CD14-positive monocyte (primary cell): Measurements from ENCODE around the gene IL15. TPM values are rescaled to one million over a fixed set of nuclear protein-coding genes. Genes with fewer than 3 reads are reported as not detected.
"Not testable (repeated sequence)": the region's sequence is repeated elsewhere in the genome, so short reads cannot be mapped to it uniquely, and the experiment has no call there.

ENCODE experiments used
- DNase-seq, 3 donors: peaks; one replicate each; pipeline ENCODE4 v3.0.0-alpha.2; 2011 to 2022
- H2AFZ ChIP-seq: 2 replicates; pipeline ENCODE4 v1.6.0; 2012; ENCODE audit warnings: mild to moderate bottlenecking, low read depth, low read length, inconsistent platforms; ENCODE audit not compliant: insufficient read depth, poor library complexity, severe bottlenecking
- H3K27ac ChIP-seq, 2 donors: 1 replicate in 1 of 2; 2 replicates in 1 of 2; pipeline ENCODE4 v1.5.1; 2012 to 2013; ENCODE audit warnings: low read length in 2 of 2, control low read depth in 1 of 2, inconsistent platforms in 1 of 2, low read depth in 1 of 2, mild to moderate bottlenecking in 1 of 2
- H3K27me3 ChIP-seq, 2 donors: one replicate each; pipeline versions ENCODE4 v1.6.0 to v1.6.1; 2011 to 2013; ENCODE audit warnings: low read length in 2 of 2; ENCODE audit not compliant: control insufficient read depth in 2 of 2, insufficient read depth in 2 of 2
- H3K36me3 ChIP-seq, 2 donors: replicated peaks in 1 of 2; 1 replicate in 1 of 2; 2 replicates in 1 of 2; pipeline versions ENCODE4 v1.5.1 to v1.6.1; 2012 to 2013; ENCODE audit warnings: low read length in 2 of 2, control low read depth in 1 of 2, inconsistent platforms in 1 of 2, mild to moderate bottlenecking in 1 of 2; ENCODE audit not compliant: insufficient read depth in 2 of 2, control insufficient read depth in 1 of 2
- H3K4me1 ChIP-seq, 2 donors: 1 replicate in 1 of 2; 2 replicates in 1 of 2; pipeline versions ENCODE4 v1.5.1 to v1.6.1; 2012 to 2013; ENCODE audit warnings: low read length in 2 of 2, control low read depth in 1 of 2, inconsistent platforms in 1 of 2, mild to moderate bottlenecking in 1 of 2, moderate library complexity in 1 of 2; ENCODE audit not compliant: insufficient read depth in 2 of 2, control insufficient read depth in 1 of 2
- H3K4me2 ChIP-seq: replicated peaks from 2 replicates; pipeline ENCODE3; 2012; ENCODE audit warnings: low read length, moderate library complexity, mild to moderate bottlenecking; ENCODE audit not compliant: poor library complexity, severe bottlenecking; ENCODE audit errors: extremely low read depth
- H3K4me3 ChIP-seq, 3 experiments: fragments of 200-600 bp in 1 of 3; sonication (generic) in 1 of 3; replicated peaks in 1 of 3; 1 replicate in 2 of 3; 2 replicates in 1 of 3; pipeline ENCODE4 v1.5.1; 2011 to 2013; ENCODE audit warnings: low read length in 3 of 3, mild to moderate bottlenecking in 3 of 3, control low read depth in 2 of 3, low read depth in 2 of 3, inconsistent platforms in 1 of 3, moderate library complexity in 1 of 3
- H3K79me2 ChIP-seq: 2 replicates; pipeline ENCODE4 v1.6.0; 2012; ENCODE audit warnings: mild to moderate bottlenecking, control low read depth, inconsistent platforms, low read length, moderate library complexity; ENCODE audit not compliant: insufficient read depth
- H3K9ac ChIP-seq: 2 replicates; pipeline ENCODE4 v1.6.0; 2017; ENCODE audit warnings: low read length, mild to moderate bottlenecking; ENCODE audit not compliant: insufficient read depth, poor library complexity, severe bottlenecking
- H3K9me3 ChIP-seq, 2 donors: replicated peaks in 1 of 2; 1 replicate in 1 of 2; 2 replicates in 1 of 2; pipeline versions ENCODE4 v1.5.1 to v1.6.1; 2012 to 2013; ENCODE audit warnings: low read length in 2 of 2, control low read depth in 1 of 2; ENCODE audit not compliant: control insufficient read depth in 1 of 2, insufficient read depth in 1 of 2
- H4K20me1 ChIP-seq: 2 replicates; pipeline ENCODE4 v1.6.0; 2012; ENCODE audit warnings: mild to moderate bottlenecking, low read length, control low read depth, moderate library complexity; ENCODE audit not compliant: insufficient read depth
- H3K27ac Mint-ChIP-seq, 7 donors: one replicate each; pipeline ENCODE4 v1.8.0; 2020; ENCODE audit warnings: mild to moderate bottlenecking in 7 of 7, mixed read lengths in 7 of 7, moderate library complexity in 6 of 7, inconsistent platforms in 2 of 7
- H3K27me3 Mint-ChIP-seq, 3 donors: one replicate each; pipeline ENCODE4 v1.8.0; 2021 to 2022; ENCODE audit warnings: low read depth in 3 of 3, mild to moderate bottlenecking in 3 of 3, mixed read lengths in 3 of 3, moderate library complexity in 3 of 3, inconsistent platforms in 1 of 3
- H3K36me3 Mint-ChIP-seq, 2 donors: one replicate each; pipeline ENCODE4 v1.8.0; 2020; ENCODE audit warnings: mixed read lengths in 2 of 2, inconsistent platforms in 1 of 2, mild to moderate bottlenecking in 1 of 2
- H3K4me1 Mint-ChIP-seq: one replicate; pipeline ENCODE4 v1.8.0; 2020; ENCODE audit warnings: mild to moderate bottlenecking, mixed read lengths
- H3K4me3 Mint-ChIP-seq, 2 donors: one replicate each; pipeline ENCODE4 v1.8.0; 2020; ENCODE audit warnings: mild to moderate bottlenecking in 2 of 2, mixed read lengths in 2 of 2, moderate library complexity in 1 of 2
- H3K9me3 Mint-ChIP-seq, 7 donors: one replicate each; pipeline ENCODE4 v1.8.0; 2020 to 2022; ENCODE audit warnings: mixed read lengths in 7 of 7, mild to moderate bottlenecking in 6 of 7, moderate library complexity in 6 of 7, inconsistent platforms in 2 of 7
- CTCF ChIP-seq: fragments of 200-600 bp; IDR thresholded peaks from one replicate; pipeline ENCODE4 v1.8.0; 2022; ENCODE audit warnings: antibody characterized with exemption, mild to moderate bottlenecking
- WGBS: methylation state at CpG from one replicate; pipeline ENCODE4 v1.1.5; 2013; ENCODE audit warnings: missing lambda C conversion rate; ENCODE audit not compliant: insufficient coverage; 5-methylcytosine and 5-hydroxymethylcytosine counted together
- intact Hi-C, 2 donors: fragments of 100-400 bp; cut with micrococcal nuclease; formaldehyde crosslinking; loops; one replicate each; pipeline versions ENCODE4 v1.15.0 to v1.15.1; 2023
- polyA plus RNA-seq, 3 donors: library from polyadenylated mRNA; depleted of rRNA in 1 of 3; unstranded in 2 of 3; stranded (reverse) in 1 of 3; fragments of 300-500 nt in 2 of 3; fragments of >200 nt in 1 of 3; fragmentation: Illumina TruSeq in 2 of 3; gene quantifications; 1 replicate in 2 of 3; 2 replicates in 1 of 3; pipeline ENCODE4 v1.2.3, GENCODE V29; 2012 to 2021

IL15 gene
- polyA plus RNA-seq, 3 donors, result 22.1 to 34.3 (median 25.7) TPM

GRCh38 chr4:141739636-141740035 lies 103.3 kb downstream of the IL15 start:
- DNase-seq, result no peak
- Mint-ChIP-seq H3K27me3 (peaks cover 0 to 2% (median 0%) of the 10 kb centered on the region in 3 donors), H3K36me3 (no peaks in the 10 kb centered on the region), H3K27ac (no peak overlapping the region), H3K4me1 (no peaks in the 10 kb centered on the region), H3K4me3 (no peak overlapping the region), H3K9me3 (peaks cover 13 to 50% (median 31%) of the 10 kb centered on the region in 7 donors)
- Histone ChIP-seq H3K36me3 (no peaks in the 10 kb centered on the region), H3K9me3 (peaks cover 11 to 13% of the 10 kb centered on the region in 2 donors), H3K27me3 (no peaks in the 10 kb centered on the region), H2AFZ (no peak overlapping the region), H3K4me1 (no peaks in the 10 kb centered on the region), H4K20me1 (no peaks in the 10 kb centered on the region), H3K9ac (no peak overlapping the region), H3K79me2 (no peaks in the 10 kb centered on the region), H3K4me3 (no peak overlapping the region), H3K4me2 (no peak overlapping the region), H3K27ac (no peak overlapping the region)
- TF ChIP-seq CTCF, result no peak
- intact Hi-C loops, result no loop called here

GRCh38 chr4:141746026-141746425 lies 109.6 kb downstream of the IL15 start:
- Histone ChIP-seq H3K4me3 (no peak overlapping the region), H3K9me3 (peaks cover 5 to 8% of the 10 kb centered on the region in 2 donors), H3K27ac (no peak overlapping the region), H3K36me3 (no peaks in the 10 kb centered on the region), H3K4me1 (no peaks in the 10 kb centered on the region), H3K9ac (no peak overlapping the region), H3K27me3 (no peaks in the 10 kb centered on the region), H3K79me2 (no peaks in the 10 kb centered on the region), H4K20me1 (no peaks in the 10 kb centered on the region), H2AFZ (no peak overlapping the region), H3K4me2 (no peak overlapping the region)
- no peak overlapping the region for H3K27ac Mint-ChIP-seq
- H3K9me3 Mint-ChIP-seq, result peaks cover 3 to 20% (median 15%) of the 10 kb centered on the region in 7 donors
- no peak overlapping the region for H3K4me3 Mint-ChIP-seq
- no peaks in the 10 kb centered on the region for H3K36me3 Mint-ChIP-seq
- intact Hi-C loops, result no loop called here
- no peak for DNase-seq
- no peak for TF ChIP-seq CTCF
- H3K27me3 Mint-ChIP-seq, result peaks cover 0 to 2% (median 0%) of the 10 kb centered on the region in 3 donors
- no CpG with 5 or more reads among the region's 1 CpG for WGBS
- H3K4me1 Mint-ChIP-seq, result no peaks in the 10 kb centered on the region

GRCh38 chr4:141751806-141752205 lies 115.4 kb downstream of the IL15 start:
- H3K27me3 ChIP-seq, H3K27ac ChIP-seq, DNase-seq, H3K4me3 ChIP-seq, H3K36me3 Mint-ChIP-seq, H3K27ac Mint-ChIP-seq, H3K4me3 Mint-ChIP-seq, H3K4me2 ChIP-seq, H3K36me3 ChIP-seq, H4K20me1 ChIP-seq, intact Hi-C loops, H3K79me2 ChIP-seq, H3K4me1 ChIP-seq, H3K27me3 Mint-ChIP-seq, H3K9ac ChIP-seq, H3K9me3 ChIP-seq, H2AFZ ChIP-seq, H3K4me1 Mint-ChIP-seq: not testable (repeated sequence)
- WGBS, result no CpG with 5 or more reads among the region's 3 CpGs
- peaks cover 0 to 10% (median 4%) of the 10 kb centered on the region in 7 donors for H3K9me3 Mint-ChIP-seq
